T-helper 2 cell treated with Interferon-gamma antibody and Interleukin-4, amounts not matched to agents 100 ng/mL and 5 ng/mL, for 36 hours (primary cell): ENCODE measurements around the gene ADGB. TPM values are rescaled to one million over a fixed set of nuclear protein-coding genes. Genes with fewer than 3 reads are reported as not detected.
"Not testable (repeated sequence)": the region's sequence is repeated elsewhere in the genome, so short reads cannot be mapped to it uniquely, and the experiment has no call there.

ENCODE experiments used
- intact Hi-C: fragments of 100-400 bp; cut with micrococcal nuclease; formaldehyde crosslinking; loops from one replicate; pipeline ENCODE4 v1.15.1; 2023
- total RNA-seq: library from RNA; stranded (reverse); gene quantifications from 2 replicates; pipeline ENCODE4 v1.2.3, GENCODE V29; 2022

Gene ADGB
- total RNA-seq, 1 donor from 2014 or later = not detected

- intact Hi-C loops = no loop called here
Observed at GRCh38 chr6:146753306-146753705, 154.5 kb downstream of the ADGB start.

- intact Hi-C loops = no loop called here
Observed at GRCh38 chr6:146767632-146768031, 168.9 kb downstream of the ADGB start.

- intact Hi-C loops = no loop called here
Observed at GRCh38 chr6:146768722-146769121, 169.9 kb downstream of the ADGB start.

GRCh38 chr6:146770275-146770964 is 171.6 kb downstream of the ADGB start:
- intact Hi-C loops = loop anchor here (5.0 kb wide), 1 partner anchor 853 kb away; no protein-coding TSS in a partner anchor

- intact Hi-C loops = loop anchor here (5.0 kb wide), 1 partner anchor 854 kb away; no protein-coding TSS in a partner anchor
Observed at GRCh38 chr6:146770965-146771735, 172.4 kb downstream of the ADGB start.

- intact Hi-C loops = loop anchor here (1.0 to 2.0 kb wide), 2 partner anchors 75 to 846 kb away; no protein-coding TSS in a partner anchor
Observed at GRCh38 chr6:146775220-146775619, 176.4 kb downstream of the ADGB start.

GRCh38 chr6:146781836-146782235 is 183.1 kb downstream of the ADGB start:
- intact Hi-C loops = loop anchor here (10.0 kb wide), 2 partner anchors 423 to 817 kb away; partner anchors contain the start of genes SHPRH and STXBP5

GRCh38 chr6:146785001-146785585 is 186.3 kb downstream of the ADGB start:
- intact Hi-C loops = loop anchor here (5.0 to 10.0 kb wide), 3 partner anchors 243 to 820 kb away; partner anchors contain the start of genes RAB32, SHPRH and STXBP5

GRCh38 chr6:146787876-146788508 is 189.2 kb downstream of the ADGB start:
- intact Hi-C loops = loop anchor here (5.0 to 10.0 kb wide), 3 partner anchors 246 to 823 kb away; partner anchors contain the start of genes RAB32, SHPRH and STXBP5

- intact Hi-C loops = no loop called here
Observed at GRCh38 chr6:146790561-146791091, 191.9 kb downstream of the ADGB start.

GRCh38 chr6:146791930-146792329 is 193.2 kb downstream of the ADGB start:
- intact Hi-C loops = no loop called here

- intact Hi-C loops = not testable (repeated sequence)
Observed at GRCh38 chr6:146793218-146793617, 194.4 kb downstream of the ADGB start.

GRCh38 chr6:146795479-146796133 is 196.8 kb downstream of the ADGB start:
- intact Hi-C loops = no loop called here

GRCh38 chr6:146803167-146803566 is 204.4 kb downstream of the ADGB start:
- intact Hi-C loops = not testable (repeated sequence)

GRCh38 chr6:146803601-146804000 is 204.8 kb downstream of the ADGB start:
- intact Hi-C loops = no loop called here

- intact Hi-C loops = no loop called here
Observed at GRCh38 chr6:146805546-146806325, 207.0 kb downstream of the ADGB start.

- intact Hi-C loops = not testable (repeated sequence)
Observed at GRCh38 chr6:146809014-146809413, 210.2 kb downstream of the ADGB start.

- intact Hi-C loops = not testable (repeated sequence)
Observed at GRCh38 chr6:146812811-146813321, 214.1 kb downstream of the ADGB start.

GRCh38 chr6:146813554-146813953 is 214.8 kb downstream of the ADGB start:
- intact Hi-C loops = no loop called here
